Thyroid gland (tissue), 4 donors: Measurements from ENCODE around the gene RPS27L.

ENCODE experiments used
- CTCF ChIP-seq, 6 experiments: fragments of 200-600 bp in 3 of 6; fragments of 450-650 bp in 3 of 6; sonication (generic) in 3 of 6; IDR thresholded peaks; one replicate each; pipeline ENCODE4 v1.5.1; 2016 to 2019; ENCODE audit warnings: antibody characterized with exemption in 6 of 6, mild to moderate bottlenecking in 2 of 6, inconsistent platforms in 1 of 6, moderate library complexity in 1 of 6
- POLR2A ChIP-seq, 2 donors: fragments of 450-650 bp; IDR thresholded peaks; one replicate each; pipeline ENCODE4 v1.6.1; 2017; ENCODE audit warnings: antibody characterized with exemption in 2 of 2, mild to moderate bottlenecking in 2 of 2, moderate library complexity in 1 of 2

- TF ChIP-seq POLR2A (IDR thresholded peaks at IDR 0.05) (no peak), CTCF (IDR thresholded peaks at IDR 0.05) (no peak)
These were observed 52.5 kb downstream of the RPS27L start for GRCh38 chr15:63104727-63105126.
